Breast epithelium (tissue), 3 donors: ENCODE results near the gene GALNT9.

Experiments
- POLR2A ChIP-seq: fragments of 450-650 bp; IDR thresholded peaks from one replicate; pipeline ENCODE4 v1.6.1; 2016; ENCODE audit warnings: antibody characterized with exemption, mild to moderate bottlenecking, moderate library complexity
- TF ChIP-seq, protein P1 (sequence below), 3 donors: fragments of 450-650 bp; IDR thresholded peaks; one replicate each; pipeline ENCODE4 v1.5.1; 2016 to 2017; ENCODE audit warnings: antibody characterized with exemption in 3 of 3, mild to moderate bottlenecking in 3 of 3, moderate library complexity in 3 of 3

DNA sequence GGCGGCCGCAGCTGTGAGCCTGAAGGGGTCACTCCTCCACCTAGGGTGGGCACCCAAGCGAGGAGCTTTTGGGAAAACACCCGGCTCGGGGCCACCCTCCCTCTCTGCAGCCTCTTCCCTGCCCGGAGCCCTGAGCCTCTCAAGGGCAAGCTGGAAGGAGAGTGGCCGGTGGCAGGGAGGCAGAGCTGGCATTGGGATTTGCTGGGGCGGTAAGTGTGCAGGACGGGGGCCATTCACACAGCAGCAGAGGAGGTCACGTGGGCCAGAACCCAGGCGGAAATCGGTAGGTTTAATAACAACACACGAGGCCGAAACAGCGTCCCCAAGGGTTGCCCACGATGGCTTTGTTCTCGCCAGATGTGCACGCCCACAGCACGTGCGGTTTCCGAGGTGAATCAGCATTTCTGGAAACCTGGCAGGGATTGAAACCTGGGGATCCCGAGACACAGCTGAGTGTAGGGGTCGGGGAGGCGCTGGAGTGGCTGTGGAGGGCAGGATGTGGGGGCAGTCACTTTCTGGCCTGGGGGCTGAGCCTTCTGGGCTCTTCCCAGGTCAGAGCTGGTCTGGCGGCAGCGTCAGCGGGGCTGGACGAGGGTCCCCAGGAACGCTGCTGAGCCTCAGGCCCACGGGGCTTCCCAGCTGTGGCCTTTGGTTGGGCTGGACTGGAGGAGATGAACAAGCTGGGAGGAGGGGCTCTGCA is 161.6 kb downstream of the GALNT9 start:
- no peak for TF ChIP-seq POLR2A
- TF ChIP-seq, protein P1, sequence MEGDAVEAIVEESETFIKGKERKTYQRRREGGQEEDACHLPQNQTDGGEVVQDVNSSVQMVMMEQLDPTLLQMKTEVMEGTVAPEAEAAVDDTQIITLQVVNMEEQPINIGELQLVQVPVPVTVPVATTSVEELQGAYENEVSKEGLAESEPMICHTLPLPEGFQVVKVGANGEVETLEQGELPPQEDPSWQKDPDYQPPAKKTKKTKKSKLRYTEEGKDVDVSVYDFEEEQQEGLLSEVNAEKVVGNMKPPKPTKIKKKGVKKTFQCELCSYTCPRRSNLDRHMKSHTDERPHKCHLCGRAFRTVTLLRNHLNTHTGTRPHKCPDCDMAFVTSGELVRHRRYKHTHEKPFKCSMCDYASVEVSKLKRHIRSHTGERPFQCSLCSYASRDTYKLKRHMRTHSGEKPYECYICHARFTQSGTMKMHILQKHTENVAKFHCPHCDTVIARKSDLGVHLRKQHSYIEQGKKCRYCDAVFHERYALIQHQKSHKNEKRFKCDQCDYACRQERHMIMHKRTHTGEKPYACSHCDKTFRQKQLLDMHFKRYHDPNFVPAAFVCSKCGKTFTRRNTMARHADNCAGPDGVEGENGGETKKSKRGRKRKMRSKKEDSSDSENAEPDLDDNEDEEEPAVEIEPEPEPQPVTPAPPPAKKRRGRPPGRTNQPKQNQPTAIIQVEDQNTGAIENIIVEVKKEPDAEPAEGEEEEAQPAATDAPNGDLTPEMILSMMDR (IDR thresholded peaks at IDR 0.05) = no peak
